HCT116 (cell line): Measurements from ENCODE around the gene STAU1. TPM values are rescaled to one million over a fixed set of nuclear protein-coding genes. Genes with fewer than 3 reads are reported as not detected.

Experiments
- ATAC-seq: fragments of 200-7000 bp; cut with Tn5 transposase; 2 replicates; pipeline ENCODE4 v1.9.1; 2020; ENCODE audit warnings: mild to moderate bottlenecking, moderate library complexity
- BruUV-seq: library from RNA; stranded (reverse); fragments of 400-500 nt; replicated peaks from 2 replicates; lab custom pipeline; 2021; lab: Mats Ljungman, UMichigan
- CTCF ChIA-PET: fragments of 300-600 bp; sonication (Branson Sonifier 250); formaldehyde crosslinking; loops from one replicate; lab custom pipeline; 2021; ENCODE audit warnings: antibody characterized with exemption; lab: Charles Lee
- POLR2A ChIA-PET: fragments of 300-600, 350-600 bp; sonication (Branson Sonifier 250); formaldehyde crosslinking; loops from one replicate; lab custom pipeline; 2021; ENCODE audit warnings: antibody characterized with exemption; lab: Charles Lee
- RAD21 ChIA-PET, 2 experiments: fragments of 300-600 bp; sonication (Branson Sonifier 250); formaldehyde crosslinking; loops; one replicate each; lab custom pipeline; 2023; ENCODE audit warnings: low total read pairs in 2 of 2; ENCODE audit not compliant: uncharacterized antibody in 2 of 2, unreplicated experiment in 2 of 2, low non-redundant PET in 1 of 2; lab: Charles Lee
- DNase-seq: peaks from one replicate; pipeline ENCODE4 v3.0.0-alpha.2; 2010; ENCODE audit warnings: low read depth, low spot score
- H2AFZ ChIP-seq: fragments of 200-600 bp; shearing (Covaris generic), sonication (generic); 2 replicates; pipeline ENCODE4 v1.6.1; 2017; ENCODE audit warnings: low read depth, mixed run types, mixed read lengths, antibody characterized with exemption, low read length; ENCODE audit not compliant: poor library complexity, severe bottlenecking
- H3K27ac ChIP-seq: 2 replicates; pipeline ENCODE4 v1.5.1; 2012; ENCODE audit warnings: low read depth, low read length
- H3K27me3 ChIP-seq: fragments of 200-600 bp; sonication (generic); 2 replicates; pipeline ENCODE4 v1.6.1; 2016; ENCODE audit warnings: mixed run types, low read length, mixed read lengths; ENCODE audit not compliant: insufficient read depth
- H3K36me3 ChIP-seq, 2 experiments: fragments of 200-500 bp in 1 of 2; fragments of 200-600 bp in 1 of 2; sonication (Bioruptor generic) in 1 of 2; sonication (generic) in 1 of 2; 2 replicates each; pipeline versions ENCODE4 v1.5.1 to v1.6.1; 2014 to 2016; ENCODE audit warnings: low read length in 2 of 2, inconsistent platforms in 1 of 2, mixed read lengths in 1 of 2, mixed run types in 1 of 2; ENCODE audit not compliant: insufficient read depth in 2 of 2, control insufficient read depth in 1 of 2
- H3K4me1 ChIP-seq, 2 experiments: fragments of 200-600 bp in 1 of 2; sonication (generic) in 1 of 2; 2 replicates each; pipeline versions ENCODE4 v1.5.1 to v1.6.1; 2012 to 2017; ENCODE audit warnings: low read length in 2 of 2, inconsistent platforms in 1 of 2, mild to moderate bottlenecking in 1 of 2, mixed read lengths in 1 of 2, mixed run types in 1 of 2, moderate library complexity in 1 of 2; ENCODE audit not compliant: insufficient read depth in 2 of 2, control insufficient read depth in 1 of 2
- H3K4me2 ChIP-seq: fragments of 200-600 bp; sonication (generic); 2 replicates; pipeline ENCODE4 v1.6.1; 2017; ENCODE audit warnings: mixed run types, low read length, mixed read lengths
- H3K4me3 ChIP-seq, 2 experiments: fragments of 200-600 bp in 1 of 2; sonication (generic) in 1 of 2; replicated peaks in 1 of 2; 2 replicates each; pipeline ENCODE4 v1.5.1; 2011 to 2016; ENCODE audit warnings: low read length in 2 of 2, control low read depth in 1 of 2, low read depth in 1 of 2, mild to moderate bottlenecking in 1 of 2, mixed read lengths in 1 of 2, mixed run types in 1 of 2
- H3K79me2 ChIP-seq: fragments of 200-600 bp; sonication (generic); 2 replicates; pipeline ENCODE4 v1.6.1; 2017; ENCODE audit warnings: mild to moderate bottlenecking, mixed run types, low read length, moderate library complexity, mixed read lengths; ENCODE audit not compliant: insufficient read depth
- H3K9ac ChIP-seq: fragments of 200-600 bp; sonication (generic); 2 replicates; pipeline ENCODE4 v1.6.1; 2016; ENCODE audit warnings: low read length, mixed read lengths
- H3K9me2 ChIP-seq: fragments of 200-600 bp; sonication (generic), shearing (Covaris generic); 2 replicates; pipeline ENCODE4 v1.6.1; 2017; ENCODE audit warnings: mixed run types, mild to moderate bottlenecking, moderate library complexity; ENCODE audit not compliant: insufficient read depth
- H3K9me3 ChIP-seq, 2 experiments: fragments of 200-500 bp in 1 of 2; fragments of 200-600 bp in 1 of 2; sonication (Bioruptor generic) in 1 of 2; sonication (generic) in 1 of 2; 2 replicates each; pipeline ENCODE4 v1.6.1; 2014 to 2017; ENCODE audit warnings: low read length in 2 of 2, mixed read lengths in 2 of 2, inconsistent platforms in 1 of 2, low read depth in 1 of 2, mild to moderate bottlenecking in 1 of 2, mixed run types in 1 of 2, moderate library complexity in 1 of 2; ENCODE audit not compliant: control insufficient read depth in 1 of 2, insufficient read depth in 1 of 2
- H4K20me1 ChIP-seq: fragments of 200-600 bp; sonication (generic), shearing (Covaris generic); 2 replicates; pipeline ENCODE4 v1.6.1; 2017; ENCODE audit warnings: mixed run types, mild to moderate bottlenecking, moderate library complexity; ENCODE audit not compliant: insufficient read depth
- POLR2A ChIP-seq: IDR thresholded peaks from 2 replicates; pipeline ENCODE4 v1.7.0; 2011; ENCODE audit warnings: borderline replicate concordance; ENCODE audit not compliant: insufficient read depth, insufficient read length; ENCODE audit errors: extremely low read depth
- SRF ChIP-seq: IDR thresholded peaks from 2 replicates; pipeline ENCODE4 v1.6.1; 2012; ENCODE audit warnings: low read depth
- YY1 ChIP-seq: IDR thresholded peaks from 2 replicates; pipeline ENCODE4 v1.6.1; 2011; ENCODE audit warnings: low read length, low read depth, moderate library complexity, mild to moderate bottlenecking; ENCODE audit not compliant: insufficient replicate concordance; ENCODE audit errors: extremely low read depth
- ZNF274 ChIP-seq: fragments of 200-500 bp; sonication (Bioruptor generic); IDR thresholded peaks from 2 replicates; pipeline ENCODE4 v1.6.1; 2014; ENCODE audit warnings: mild to moderate bottlenecking, low read depth, low read length, inconsistent platforms
- intact Hi-C: fragments of 100-400 bp; cut with micrococcal nuclease; formaldehyde crosslinking; loops from 2 replicates; pipeline ENCODE4 v1.10.0; 2022
- total RNA-seq: library from RNA; stranded (reverse); gene quantifications from one replicate; pipeline ENCODE4 v1.2.1, GENCODE V29; 2021; ENCODE audit not compliant: unreplicated experiment
- TF ChIP-seq, protein P1 (sequence below): IDR thresholded peaks from 2 replicates; pipeline ENCODE4 v1.6.1; 2012
- TF ChIP-seq, protein P2 (sequence below), 3 experiments: fragments of 200-600 bp in 1 of 3; sonication (generic) in 1 of 3; IDR thresholded peaks in 2 of 3; conservative IDR thresholded peaks in 1 of 3; 2 replicates each; pipeline ENCODE4 v1.5.1; 2012 to 2017; ENCODE audit warnings: low read depth in 2 of 3, low read length in 2 of 3, antibody characterized with exemption in 1 of 3, borderline replicate concordance in 1 of 3, control low read depth in 1 of 3, mild to moderate bottlenecking in 1 of 3, mixed read lengths in 1 of 3, mixed run types in 1 of 3, moderate library complexity in 1 of 3; ENCODE audit not compliant: insufficient read depth in 1 of 3
- TF ChIP-seq, protein P3 (sequence below): IDR thresholded peaks from 2 replicates; pipeline ENCODE4 v1.6.1; 2011; ENCODE audit warnings: mild to moderate bottlenecking, low read length, moderate library complexity; ENCODE audit not compliant: insufficient replicate concordance; ENCODE audit errors: extremely low read depth

Gene STAU1
- total RNA-seq, 1 experiment from 2014 or later: 90.3 TPM

DNA sequence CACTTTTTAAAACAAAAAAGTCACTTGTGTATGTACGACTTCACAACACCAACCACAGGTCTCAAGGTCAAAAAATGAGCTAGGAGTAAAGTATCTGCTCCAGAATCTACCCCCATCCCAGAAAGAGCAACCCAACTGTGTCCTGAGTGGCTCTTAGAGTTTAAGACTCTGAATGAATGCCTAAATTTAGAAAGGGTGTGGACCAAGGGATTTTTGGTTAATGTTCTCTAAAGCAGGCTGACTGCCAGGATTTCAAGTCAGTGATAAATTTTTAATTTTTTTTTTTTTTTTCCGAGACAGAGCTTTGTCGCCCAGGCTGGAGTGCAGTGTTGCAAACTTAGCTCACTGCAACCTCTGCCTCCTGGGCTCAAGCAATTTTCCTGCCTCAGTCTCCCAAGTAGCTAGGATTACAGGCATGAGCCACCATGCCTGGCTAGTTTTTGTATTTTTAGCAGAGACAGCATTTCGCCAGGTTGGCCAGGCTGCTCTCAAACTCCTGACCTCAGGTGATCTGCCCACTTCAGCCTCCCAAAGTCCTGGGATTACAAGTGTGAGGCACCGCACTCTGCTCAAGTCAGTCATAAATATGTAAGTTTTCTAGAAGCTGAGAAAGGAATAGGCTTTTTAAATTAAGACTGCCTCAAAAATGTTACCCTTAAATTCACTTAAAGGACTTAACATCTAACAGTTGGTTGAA lies 20.2 kb downstream of the STAU1 start:
- POLR2A ChIA-PET: interaction anchor here (0.7 kb wide), 1 partner anchor 11 kb away, joined by 3 read pairs; no protein-coding TSS in a partner anchor
- peaks cover 95% of the 10 kb centered on the region for H3K79me2 ChIP-seq
- DNase-seq: no peak
- H3K36me3 ChIP-seq: peaks cover 4 to 5% of the 10 kb centered on the region in 2 experiments; a peak in 2 of 4 replicates
- H4K20me1 ChIP-seq: peaks cover 8% of the 10 kb centered on the region; the same call in 1 of the 2 replicates
- no peak for ATAC-seq
- intact Hi-C loops: no loop called here
- H2AFZ ChIP-seq: no peak overlapping the region
- BruUV-seq: no TSS peak
- H3K9me2 ChIP-seq: no peaks in the 10 kb centered on the region
- no peaks in the 10 kb centered on the region for H3K27me3 ChIP-seq
- H3K4me2 ChIP-seq: no peak overlapping the region
- TF ChIP-seq, protein P1, sequence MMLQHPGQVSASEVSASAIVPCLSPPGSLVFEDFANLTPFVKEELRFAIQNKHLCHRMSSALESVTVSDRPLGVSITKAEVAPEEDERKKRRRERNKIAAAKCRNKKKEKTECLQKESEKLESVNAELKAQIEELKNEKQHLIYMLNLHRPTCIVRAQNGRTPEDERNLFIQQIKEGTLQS: no peak
- TF ChIP-seq YY1 (no peak), ZNF274 (no peak), SRF (no peak), POLR2A (no peak)
- TF ChIP-seq, protein P2, sequence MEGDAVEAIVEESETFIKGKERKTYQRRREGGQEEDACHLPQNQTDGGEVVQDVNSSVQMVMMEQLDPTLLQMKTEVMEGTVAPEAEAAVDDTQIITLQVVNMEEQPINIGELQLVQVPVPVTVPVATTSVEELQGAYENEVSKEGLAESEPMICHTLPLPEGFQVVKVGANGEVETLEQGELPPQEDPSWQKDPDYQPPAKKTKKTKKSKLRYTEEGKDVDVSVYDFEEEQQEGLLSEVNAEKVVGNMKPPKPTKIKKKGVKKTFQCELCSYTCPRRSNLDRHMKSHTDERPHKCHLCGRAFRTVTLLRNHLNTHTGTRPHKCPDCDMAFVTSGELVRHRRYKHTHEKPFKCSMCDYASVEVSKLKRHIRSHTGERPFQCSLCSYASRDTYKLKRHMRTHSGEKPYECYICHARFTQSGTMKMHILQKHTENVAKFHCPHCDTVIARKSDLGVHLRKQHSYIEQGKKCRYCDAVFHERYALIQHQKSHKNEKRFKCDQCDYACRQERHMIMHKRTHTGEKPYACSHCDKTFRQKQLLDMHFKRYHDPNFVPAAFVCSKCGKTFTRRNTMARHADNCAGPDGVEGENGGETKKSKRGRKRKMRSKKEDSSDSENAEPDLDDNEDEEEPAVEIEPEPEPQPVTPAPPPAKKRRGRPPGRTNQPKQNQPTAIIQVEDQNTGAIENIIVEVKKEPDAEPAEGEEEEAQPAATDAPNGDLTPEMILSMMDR (IDR thresholded peaks at IDR 0.05 in 2 of 3, conservative IDR thresholded peaks at IDR 0.05 in 1 of 3; ENCODE audit: borderline replicate concordance in 1 of 3, insufficient read depth in 1 of 3, low read depth in 2 of 3, low read length in 2 of 3): no peak
- TF ChIP-seq, protein P3, sequence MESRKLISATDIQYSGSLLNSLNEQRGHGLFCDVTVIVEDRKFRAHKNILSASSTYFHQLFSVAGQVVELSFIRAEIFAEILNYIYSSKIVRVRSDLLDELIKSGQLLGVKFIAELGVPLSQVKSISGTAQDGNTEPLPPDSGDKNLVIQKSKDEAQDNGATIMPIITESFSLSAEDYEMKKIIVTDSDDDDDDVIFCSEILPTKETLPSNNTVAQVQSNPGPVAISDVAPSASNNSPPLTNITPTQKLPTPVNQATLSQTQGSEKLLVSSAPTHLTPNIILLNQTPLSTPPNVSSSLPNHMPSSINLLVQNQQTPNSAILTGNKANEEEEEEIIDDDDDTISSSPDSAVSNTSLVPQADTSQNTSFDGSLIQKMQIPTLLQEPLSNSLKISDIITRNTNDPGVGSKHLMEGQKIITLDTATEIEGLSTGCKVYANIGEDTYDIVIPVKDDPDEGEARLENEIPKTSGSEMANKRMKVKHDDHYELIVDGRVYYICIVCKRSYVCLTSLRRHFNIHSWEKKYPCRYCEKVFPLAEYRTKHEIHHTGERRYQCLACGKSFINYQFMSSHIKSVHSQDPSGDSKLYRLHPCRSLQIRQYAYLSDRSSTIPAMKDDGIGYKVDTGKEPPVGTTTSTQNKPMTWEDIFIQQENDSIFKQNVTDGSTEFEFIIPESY: no peak
- TF ChIP-seq, all 23 proteins: peak for 0
- CTCF ChIA-PET: interaction anchor here (1.3 kb wide), 1 partner anchor 35 kb away, joined by 3 read pairs; no protein-coding TSS in a partner anchor
- RAD21 ChIA-PET: no interaction called here
- Histone ChIP-seq H3K9ac (no peak overlapping the region), H3K27ac (no peak overlapping the region), H3K9me3 (no peaks in the 10 kb centered on the region), H3K4me1 (no peaks in the 10 kb centered on the region), H3K4me3 (no peak overlapping the region)
